SU-DHL-6 (cell line): ENCODE measurements around the gene ACACA.

Source experiments
- CTCF ChIP-seq: fragments of 200-600 bp; sonication (generic); IDR thresholded peaks from one replicate; pipeline ENCODE4 v1.5.1; 2017; ENCODE audit warnings: antibody characterized with exemption, mild to moderate bottlenecking, low read length, moderate library complexity; ENCODE audit not compliant: insufficient read depth, poor library complexity, severe bottlenecking
- EZH2phosphoT487 ChIP-seq: fragments of 200-600 bp; sonication (generic), shearing (Covaris generic); conservative IDR thresholded peaks from 2 replicates; pipeline ENCODE4 v1.6.1; 2018; ENCODE audit warnings: mild to moderate bottlenecking, antibody characterized with exemption, low read length, moderate library complexity, mixed read lengths

GRCh38 chr17:37067555-37068111, 339.0 kb downstream of the ACACA start:
- TF ChIP-seq CTCF (no peak), EZH2phosphoT487 (no peak)
